ENCODE results near the gene PHAF1.

Gene PHAF1

GRCh38 chr16:67154578-67155294, 45.0 kb downstream of the PHAF1 start:
- peak overlapping the region; percentile 17 for H3K4me3 ChIP-seq (ENCODE audit: control insufficient read depth, low read depth, low read length)
- TF ChIP-seq, protein P1, sequence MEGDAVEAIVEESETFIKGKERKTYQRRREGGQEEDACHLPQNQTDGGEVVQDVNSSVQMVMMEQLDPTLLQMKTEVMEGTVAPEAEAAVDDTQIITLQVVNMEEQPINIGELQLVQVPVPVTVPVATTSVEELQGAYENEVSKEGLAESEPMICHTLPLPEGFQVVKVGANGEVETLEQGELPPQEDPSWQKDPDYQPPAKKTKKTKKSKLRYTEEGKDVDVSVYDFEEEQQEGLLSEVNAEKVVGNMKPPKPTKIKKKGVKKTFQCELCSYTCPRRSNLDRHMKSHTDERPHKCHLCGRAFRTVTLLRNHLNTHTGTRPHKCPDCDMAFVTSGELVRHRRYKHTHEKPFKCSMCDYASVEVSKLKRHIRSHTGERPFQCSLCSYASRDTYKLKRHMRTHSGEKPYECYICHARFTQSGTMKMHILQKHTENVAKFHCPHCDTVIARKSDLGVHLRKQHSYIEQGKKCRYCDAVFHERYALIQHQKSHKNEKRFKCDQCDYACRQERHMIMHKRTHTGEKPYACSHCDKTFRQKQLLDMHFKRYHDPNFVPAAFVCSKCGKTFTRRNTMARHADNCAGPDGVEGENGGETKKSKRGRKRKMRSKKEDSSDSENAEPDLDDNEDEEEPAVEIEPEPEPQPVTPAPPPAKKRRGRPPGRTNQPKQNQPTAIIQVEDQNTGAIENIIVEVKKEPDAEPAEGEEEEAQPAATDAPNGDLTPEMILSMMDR (IDR thresholded peaks at IDR 0.05; ENCODE audit: control insufficient read depth, insufficient read depth, low read depth, low read length, missing control alignments), result no peak
- DNase-seq (ENCODE audit: low read depth), result no peak

DNA sequence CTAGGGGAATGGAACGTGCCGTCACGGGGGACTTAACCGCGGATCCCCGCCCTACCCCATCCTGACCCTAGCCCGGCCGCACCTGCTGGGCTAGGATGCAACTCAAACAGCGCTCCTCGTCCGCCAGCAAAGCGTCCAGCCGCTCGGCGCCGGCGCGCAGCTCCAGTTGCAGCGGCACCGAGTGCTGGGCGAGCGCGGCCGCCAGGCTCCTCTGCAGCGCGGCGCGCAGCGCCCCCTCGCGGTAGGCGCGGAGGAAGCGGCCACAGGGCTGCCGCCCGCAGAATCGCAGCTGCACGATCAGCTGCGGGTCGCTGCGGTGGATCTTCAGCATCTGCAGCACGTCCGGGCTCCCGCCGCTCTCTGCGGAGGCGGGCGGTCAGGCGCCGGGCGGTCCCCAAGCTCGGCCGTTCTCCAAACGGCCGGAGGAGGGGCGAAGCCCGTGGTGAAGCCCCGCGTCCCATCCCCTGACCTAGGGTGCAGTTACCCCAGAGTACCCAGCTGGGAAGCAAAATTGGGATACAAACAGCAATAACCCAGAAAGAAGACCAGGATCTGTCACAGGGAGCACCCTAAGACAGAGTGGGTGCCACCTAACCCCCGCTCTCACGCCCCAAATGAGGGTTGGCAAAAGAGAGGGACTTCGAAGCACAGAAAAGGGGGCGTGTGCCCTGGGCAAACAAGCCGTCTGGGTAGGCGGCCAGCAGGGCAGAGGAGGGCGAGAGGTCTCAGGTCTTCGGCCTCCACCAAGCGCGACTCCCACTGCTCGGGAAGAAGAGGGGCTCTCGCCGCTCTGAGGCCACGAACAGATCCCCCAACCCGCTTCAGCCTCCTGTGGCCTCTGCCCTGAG, 45.8 kb downstream of the PHAF1 start:
- TF ChIP-seq, protein P1 (IDR thresholded peaks at IDR 0.05; ENCODE audit: control insufficient read depth, insufficient read depth, low read depth, low read length, missing control alignments), result peak; percentile 63
- no peak for DNase-seq (ENCODE audit: low read depth)
- H3K4me3 ChIP-seq (ENCODE audit: control insufficient read depth, low read depth, low read length), result peak overlapping the region; percentile 17

DNA sequence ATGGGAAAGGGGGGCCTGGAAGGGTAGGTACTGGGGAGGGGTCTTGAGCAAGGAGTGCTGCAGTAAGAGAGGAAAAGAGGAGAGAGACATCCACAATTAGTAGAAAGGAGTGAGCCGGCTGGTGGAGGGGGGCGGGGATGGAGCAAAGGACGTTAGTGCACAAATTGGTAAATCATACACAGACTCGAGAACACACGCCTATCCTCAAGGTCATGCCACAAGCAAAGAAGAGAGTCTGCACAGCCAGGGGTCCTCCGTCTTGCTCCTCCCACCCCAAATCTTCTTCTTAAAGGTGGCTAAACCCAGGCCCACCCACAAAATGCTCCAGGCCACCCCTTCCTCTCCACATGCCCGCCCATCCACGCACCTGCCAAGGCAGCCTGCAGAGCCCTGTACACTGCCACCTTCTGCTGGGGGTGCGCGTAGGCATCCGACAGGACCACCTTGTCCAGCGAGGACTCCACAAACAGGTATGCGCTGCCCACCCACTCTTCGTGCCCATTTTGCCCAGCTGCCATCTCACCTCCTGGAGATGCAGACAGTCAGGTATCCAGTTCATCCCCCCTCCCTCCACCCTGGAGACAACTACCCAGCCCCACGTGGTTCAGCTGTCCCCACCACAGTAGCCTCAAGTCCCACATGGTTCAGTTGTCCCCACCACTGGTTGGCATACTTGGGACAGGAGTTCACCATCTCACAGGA, 46.6 kb downstream of the PHAF1 start:
- H3K4me3 ChIP-seq (ENCODE audit: control insufficient read depth, low read depth, low read length), result no peak overlapping the region
- TF ChIP-seq, protein P1 (IDR thresholded peaks at IDR 0.05; ENCODE audit: control insufficient read depth, insufficient read depth, low read depth, low read length, missing control alignments), result no peak
- no peak for DNase-seq (ENCODE audit: low read depth)

- TF ChIP-seq, protein P1 (IDR thresholded peaks at IDR 0.05; ENCODE audit: control insufficient read depth, insufficient read depth, low read depth, low read length, missing control alignments), result no peak
- H3K4me3 ChIP-seq (ENCODE audit: control insufficient read depth, low read depth, low read length), result no peak overlapping the region
- no peak for DNase-seq (ENCODE audit: low read depth)
Observed at GRCh38 chr16:67157106-67157748, 47.5 kb downstream of the PHAF1 start.

DNA sequence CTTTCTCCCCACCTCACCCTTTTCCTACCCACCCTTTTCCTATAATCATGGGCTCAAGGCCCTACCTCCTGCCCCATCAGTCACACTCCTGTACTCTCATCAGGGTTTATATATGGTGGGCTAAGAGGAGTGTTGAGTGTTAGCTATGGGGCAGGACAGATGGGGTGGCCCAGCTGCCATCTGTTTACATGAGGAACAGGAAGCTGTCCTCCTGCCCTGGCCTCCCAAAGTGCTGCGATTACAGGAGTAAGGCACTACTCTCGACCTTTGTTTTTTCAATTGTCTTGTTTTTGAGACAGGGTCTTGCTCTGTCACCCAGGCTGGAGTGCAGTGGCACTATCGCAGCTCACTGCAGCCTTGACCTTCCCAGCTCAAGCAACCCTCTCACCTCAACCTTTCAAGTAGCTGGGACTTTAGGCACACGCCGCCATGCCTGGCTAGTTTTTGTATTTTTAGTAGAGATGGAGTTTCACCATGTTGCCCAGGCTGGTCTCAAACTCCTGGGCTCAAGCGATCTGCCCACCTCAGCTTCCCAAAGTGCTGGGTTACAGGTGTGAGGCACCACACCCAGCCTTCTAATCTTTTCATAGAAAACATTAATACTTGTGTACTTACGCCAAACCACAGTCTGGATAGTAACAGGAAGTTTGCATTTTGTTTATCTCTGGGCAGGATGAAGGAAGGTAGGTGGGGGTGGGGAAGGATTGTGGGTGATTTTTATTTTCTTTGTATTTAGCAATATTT, 48.3 kb downstream of the PHAF1 start:
- TF ChIP-seq, protein P1 (IDR thresholded peaks at IDR 0.05; ENCODE audit: control insufficient read depth, insufficient read depth, low read depth, low read length, missing control alignments), result no peak
- no peak for DNase-seq (ENCODE audit: low read depth)
- no peak overlapping the region for H3K4me3 ChIP-seq (ENCODE audit: control insufficient read depth, low read depth, low read length)

All from AG09309 (cell line).